Endothelial cell (in vitro differentiated cells): ENCODE measurements around the gene NAP1L4. TPM values are rescaled to one million over a fixed set of nuclear protein-coding genes. Genes with fewer than 3 reads are reported as not detected.

ENCODE experiments used
- DNase-seq: peaks from one replicate; pipeline ENCODE4 v3.0.0; 2021; ENCODE audit warnings: low spot score
- H3K27ac Mint-ChIP-seq: one replicate; pipeline ENCODE4 v1.8.0; 2021; ENCODE audit warnings: mixed read lengths, inconsistent platforms; ENCODE audit not compliant: unreplicated experiment
- H3K27me3 Mint-ChIP-seq: one replicate; pipeline ENCODE4 v1.8.0; 2021; ENCODE audit warnings: mild to moderate bottlenecking, moderate library complexity, mixed read lengths, inconsistent platforms; ENCODE audit not compliant: unreplicated experiment
- H3K36me3 Mint-ChIP-seq: one replicate; pipeline ENCODE4 v1.8.0; 2021; ENCODE audit warnings: mild to moderate bottlenecking, low read depth, mixed read lengths, inconsistent platforms; ENCODE audit not compliant: unreplicated experiment
- H3K4me1 Mint-ChIP-seq: one replicate; pipeline ENCODE4 v1.8.0; 2021; ENCODE audit warnings: mild to moderate bottlenecking, mixed read lengths, inconsistent platforms; ENCODE audit not compliant: unreplicated experiment
- H3K4me3 Mint-ChIP-seq: one replicate; pipeline ENCODE4 v1.8.0; 2021; ENCODE audit warnings: mild to moderate bottlenecking, mixed read lengths, inconsistent platforms; ENCODE audit not compliant: unreplicated experiment
- H3K9me3 Mint-ChIP-seq: one replicate; pipeline ENCODE4 v1.8.0; 2021; ENCODE audit warnings: mixed read lengths, inconsistent platforms; ENCODE audit not compliant: unreplicated experiment
- total RNA-seq: library from RNA; stranded (reverse); fragmentation: NEBNext Ultra II Directional; extraction: Animal tissue kit (Norgen Biotek cat#: 25700); gene quantifications from one replicate; pipeline ENCODE4 v1.2.1, GENCODE V29; 2021; ENCODE audit not compliant: unreplicated experiment
- TF ChIP-seq, protein P1 (sequence below): fragments of 200-600 bp; sonication (generic); IDR thresholded peaks from one replicate; pipeline ENCODE4 v1.5.0; 2021; ENCODE audit warnings: antibody characterized with exemption; ENCODE audit not compliant: unreplicated experiment

Gene NAP1L4
- total RNA-seq, 1 donor from 2014 or later: 148 TPM

DNA sequence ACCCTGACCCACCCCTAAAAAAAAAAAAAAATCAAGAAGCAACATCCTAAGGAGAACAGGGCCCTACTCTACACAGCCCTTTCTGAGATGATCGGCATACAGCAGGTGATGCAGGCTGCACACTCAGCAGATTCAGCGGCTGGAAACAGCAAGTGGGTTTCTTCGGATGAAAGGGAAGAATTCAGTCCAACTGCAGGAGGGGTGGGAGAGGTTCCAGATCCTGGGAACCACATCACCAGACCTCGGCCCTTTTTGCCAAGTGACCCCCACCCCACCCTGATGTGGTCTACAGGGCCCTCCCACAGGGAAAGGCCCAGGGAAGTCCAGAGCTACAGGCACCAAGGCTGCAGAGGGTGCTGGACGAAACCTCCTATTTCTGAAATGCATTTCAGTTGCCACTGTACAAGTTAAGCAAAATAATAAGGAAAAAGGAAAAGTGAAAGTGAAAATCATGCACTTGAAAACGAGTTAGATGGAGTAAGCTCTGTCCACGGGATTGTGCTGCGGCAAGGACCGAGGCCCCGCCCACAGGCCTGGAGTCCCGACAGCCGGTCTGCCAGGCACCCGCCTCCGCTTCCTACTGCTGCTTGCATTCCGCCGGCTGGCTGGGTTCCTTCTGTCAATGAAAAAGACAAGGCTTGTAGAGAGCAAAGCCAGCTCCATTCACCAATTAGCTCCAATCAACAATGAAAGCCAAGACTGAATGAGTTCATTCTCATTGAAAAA lies 46.9 kb downstream of the NAP1L4 start:
- Mint-ChIP-seq H3K27ac (no peak overlapping the region), H3K9me3 (no peaks in the 10 kb centered on the region), H3K27me3 (peaks cover 13% of the 10 kb centered on the region), H3K4me1 (peaks cover 15% of the 10 kb centered on the region), H3K4me3 (no peak overlapping the region), H3K36me3 (peaks cover 29% of the 10 kb centered on the region)
- peak; percentile 68 for DNase-seq
- TF ChIP-seq, protein P1, sequence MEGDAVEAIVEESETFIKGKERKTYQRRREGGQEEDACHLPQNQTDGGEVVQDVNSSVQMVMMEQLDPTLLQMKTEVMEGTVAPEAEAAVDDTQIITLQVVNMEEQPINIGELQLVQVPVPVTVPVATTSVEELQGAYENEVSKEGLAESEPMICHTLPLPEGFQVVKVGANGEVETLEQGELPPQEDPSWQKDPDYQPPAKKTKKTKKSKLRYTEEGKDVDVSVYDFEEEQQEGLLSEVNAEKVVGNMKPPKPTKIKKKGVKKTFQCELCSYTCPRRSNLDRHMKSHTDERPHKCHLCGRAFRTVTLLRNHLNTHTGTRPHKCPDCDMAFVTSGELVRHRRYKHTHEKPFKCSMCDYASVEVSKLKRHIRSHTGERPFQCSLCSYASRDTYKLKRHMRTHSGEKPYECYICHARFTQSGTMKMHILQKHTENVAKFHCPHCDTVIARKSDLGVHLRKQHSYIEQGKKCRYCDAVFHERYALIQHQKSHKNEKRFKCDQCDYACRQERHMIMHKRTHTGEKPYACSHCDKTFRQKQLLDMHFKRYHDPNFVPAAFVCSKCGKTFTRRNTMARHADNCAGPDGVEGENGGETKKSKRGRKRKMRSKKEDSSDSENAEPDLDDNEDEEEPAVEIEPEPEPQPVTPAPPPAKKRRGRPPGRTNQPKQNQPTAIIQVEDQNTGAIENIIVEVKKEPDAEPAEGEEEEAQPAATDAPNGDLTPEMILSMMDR: no peak

DNA sequence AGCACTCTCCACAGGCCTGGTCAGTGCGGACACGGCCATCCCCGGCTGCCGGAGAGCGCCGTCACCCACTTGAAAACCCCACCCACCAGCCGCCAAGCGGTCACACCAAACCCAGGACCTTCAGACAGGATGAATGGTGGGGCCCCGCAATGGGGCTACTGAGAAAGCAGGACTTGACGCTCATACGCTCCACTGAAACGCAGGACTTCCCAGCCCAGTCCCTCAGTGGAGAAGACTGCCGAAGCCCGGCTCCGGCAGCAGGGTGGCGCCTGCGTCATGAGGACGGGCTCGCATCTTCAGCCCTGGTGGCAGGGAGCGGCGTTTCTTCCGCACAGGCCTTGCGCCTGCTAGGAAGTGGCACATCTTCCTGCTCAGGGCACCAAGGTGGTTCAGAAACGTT lies 47.6 kb downstream of the NAP1L4 start:
- H3K27ac Mint-ChIP-seq: no peak overlapping the region
- no peak for DNase-seq
- H3K27me3 Mint-ChIP-seq: peaks cover 13% of the 10 kb centered on the region
- H3K36me3 Mint-ChIP-seq: peaks cover 30% of the 10 kb centered on the region
- H3K9me3 Mint-ChIP-seq: no peaks in the 10 kb centered on the region
- H3K4me1 Mint-ChIP-seq: peaks cover 18% of the 10 kb centered on the region
- no peak overlapping the region for H3K4me3 Mint-ChIP-seq
- TF ChIP-seq, protein P1: no peak

DNA sequence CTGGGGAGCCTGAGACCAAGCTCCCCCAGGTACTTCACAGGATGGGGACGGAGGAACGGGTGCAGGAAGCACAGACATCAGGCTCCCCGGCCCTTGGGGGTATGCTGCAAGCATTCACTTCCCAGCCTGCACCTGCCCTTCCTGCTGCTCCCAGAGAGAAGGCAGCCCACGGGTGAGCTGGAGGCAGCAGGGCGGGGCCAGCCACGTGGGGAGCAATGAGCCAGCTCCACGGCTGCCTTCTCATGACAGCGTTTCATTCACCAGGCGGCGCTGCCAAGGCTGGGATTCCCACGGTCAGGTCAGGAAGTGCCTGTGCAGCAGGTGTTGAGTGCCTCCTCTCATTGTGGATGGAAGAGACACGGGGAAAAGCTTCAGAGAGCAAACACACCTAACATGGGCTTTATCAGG lies 48.4 kb downstream of the NAP1L4 start:
- TF ChIP-seq, protein P1: no peak
- peaks cover 13% of the 10 kb centered on the region for H3K27me3 Mint-ChIP-seq
- H3K9me3 Mint-ChIP-seq: peaks cover 4% of the 10 kb centered on the region
- H3K4me1 Mint-ChIP-seq: peaks cover 18% of the 10 kb centered on the region
- DNase-seq: no peak
- H3K36me3 Mint-ChIP-seq: peaks cover 25% of the 10 kb centered on the region
- H3K27ac Mint-ChIP-seq: no peak overlapping the region
- no peak overlapping the region for H3K4me3 Mint-ChIP-seq

DNA sequence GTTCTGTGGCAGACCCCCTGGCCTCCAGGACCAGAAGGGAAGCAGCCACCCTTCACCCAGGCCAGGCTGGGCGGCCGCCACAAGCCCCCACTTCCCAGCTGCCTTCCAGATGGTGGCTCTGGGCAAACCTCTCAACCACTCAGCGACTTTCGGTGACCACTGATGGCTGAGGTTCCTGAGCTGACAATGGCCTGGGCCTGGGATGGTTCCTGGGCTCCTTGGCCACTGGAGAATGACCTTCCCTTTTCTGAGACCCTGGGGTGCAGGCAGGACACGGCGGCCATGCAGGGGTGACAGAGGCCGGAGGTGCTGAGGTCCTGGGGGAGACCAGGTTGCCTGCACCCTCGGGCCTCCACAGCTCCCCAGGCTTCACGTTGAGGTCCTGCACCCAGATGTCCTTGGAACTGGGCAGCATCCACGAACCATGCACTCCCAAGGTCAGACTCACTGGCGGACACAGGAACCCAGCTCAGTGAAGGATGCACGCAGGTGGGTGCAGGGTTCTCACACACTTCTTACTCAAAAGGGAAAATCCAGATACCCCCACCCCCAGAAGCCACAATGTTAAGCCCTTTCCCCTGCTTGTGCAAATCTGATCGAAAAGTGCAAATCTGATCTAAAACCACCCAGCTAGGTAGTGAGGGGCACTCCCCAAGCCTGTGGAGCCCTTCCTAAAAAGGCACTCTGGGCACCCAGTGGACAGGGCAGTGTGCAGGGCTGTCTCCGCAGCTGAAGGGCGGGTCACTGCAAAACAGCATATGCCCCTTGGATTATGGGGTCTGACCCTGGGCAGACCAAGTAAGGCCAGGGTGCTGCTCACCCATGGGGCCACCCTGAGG lies 49.0 kb downstream of the NAP1L4 start:
- H3K36me3 Mint-ChIP-seq: peaks cover 26% of the 10 kb centered on the region
- no peak overlapping the region for H3K4me3 Mint-ChIP-seq

More for the DNA sequence above, 49.0 kb downstream of the NAP1L4 start:
- H3K27me3 Mint-ChIP-seq: peaks cover 17% of the 10 kb centered on the region
- peaks cover 7% of the 10 kb centered on the region for H3K9me3 Mint-ChIP-seq
- H3K4me1 Mint-ChIP-seq: peaks cover 18% of the 10 kb centered on the region
- TF ChIP-seq, protein P1: no peak
- H3K27ac Mint-ChIP-seq: no peak overlapping the region
- DNase-seq: no peak
